ENCODE results near the gene HEPACAM2. TPM values are rescaled to one million over a fixed set of nuclear protein-coding genes. Genes with fewer than 3 reads are reported as not detected.

HEPACAM2 gene
- total RNA-seq, 1 donor from 2014 or later: not detected

GRCh38 chr7:93148727-93149126 is 77.5 kb downstream of the HEPACAM2 start:
- no peak for DNase-seq (ENCODE audit: low spot score in 2 of 2)
- no peaks in the 10 kb centered on the region for H3K27me3 ChIP-seq
- H3K9me3 ChIP-seq: no peaks in the 10 kb centered on the region
- H3K4me1 ChIP-seq: peaks cover 0 to 3% of the 10 kb centered on the region in 2 donors
- H3K36me3 ChIP-seq: peaks cover 9 to 12% of the 10 kb centered on the region in 2 donors
- TF ChIP-seq, protein P1, sequence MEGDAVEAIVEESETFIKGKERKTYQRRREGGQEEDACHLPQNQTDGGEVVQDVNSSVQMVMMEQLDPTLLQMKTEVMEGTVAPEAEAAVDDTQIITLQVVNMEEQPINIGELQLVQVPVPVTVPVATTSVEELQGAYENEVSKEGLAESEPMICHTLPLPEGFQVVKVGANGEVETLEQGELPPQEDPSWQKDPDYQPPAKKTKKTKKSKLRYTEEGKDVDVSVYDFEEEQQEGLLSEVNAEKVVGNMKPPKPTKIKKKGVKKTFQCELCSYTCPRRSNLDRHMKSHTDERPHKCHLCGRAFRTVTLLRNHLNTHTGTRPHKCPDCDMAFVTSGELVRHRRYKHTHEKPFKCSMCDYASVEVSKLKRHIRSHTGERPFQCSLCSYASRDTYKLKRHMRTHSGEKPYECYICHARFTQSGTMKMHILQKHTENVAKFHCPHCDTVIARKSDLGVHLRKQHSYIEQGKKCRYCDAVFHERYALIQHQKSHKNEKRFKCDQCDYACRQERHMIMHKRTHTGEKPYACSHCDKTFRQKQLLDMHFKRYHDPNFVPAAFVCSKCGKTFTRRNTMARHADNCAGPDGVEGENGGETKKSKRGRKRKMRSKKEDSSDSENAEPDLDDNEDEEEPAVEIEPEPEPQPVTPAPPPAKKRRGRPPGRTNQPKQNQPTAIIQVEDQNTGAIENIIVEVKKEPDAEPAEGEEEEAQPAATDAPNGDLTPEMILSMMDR (IDR thresholded peaks at IDR 0.05): no peak
- peak overlapping the region; percentile 57 to 58 for H3K4me3 ChIP-seq
- intact Hi-C loops (cut with DNase I): no loop called here
- peak overlapping the region; percentile 2 to 58 for H3K27ac ChIP-seq

DNA sequence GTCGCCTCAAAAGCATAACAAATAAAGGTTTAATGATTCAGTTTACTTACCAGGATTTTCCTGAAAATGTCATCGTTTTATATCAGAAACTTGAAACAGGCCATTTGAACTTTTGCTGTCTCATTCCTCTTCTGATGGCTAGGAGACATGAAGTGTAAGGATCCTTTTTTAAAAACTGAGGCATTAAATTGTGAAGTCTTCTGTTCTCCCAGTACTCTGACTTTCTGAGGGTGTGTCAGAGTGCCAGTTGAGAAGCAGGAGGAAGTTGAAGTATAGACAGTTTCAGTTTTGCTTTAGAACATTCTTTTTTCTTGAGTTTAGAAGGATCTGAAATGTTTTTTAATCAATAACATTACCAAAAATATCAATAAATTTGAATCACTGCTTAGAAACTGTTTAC is 78.1 kb downstream of the HEPACAM2 start, which contains the start of gene SAMD9L:
Gene SAMD9L (minus strand): TSS at position 242 of the 400 bp plus-strand sequence. CDS start 12,414 bp downstream, outside the sequence.
- TF ChIP-seq, protein P1 (IDR thresholded peaks at IDR 0.05): no peak
- peak within 1 kb of the TSS; percentile 35 to 58 for H3K27ac ChIP-seq

GRCh38 chr7:93147363-93147762 is 78.9 kb downstream of the HEPACAM2 start:
- peak overlapping the region in 1 of 2 donors; percentile 35 for H3K27ac ChIP-seq
- DNase-seq (ENCODE audit: low spot score in 2 of 2): no peak
- H3K36me3 ChIP-seq: peaks cover 22 to 23% of the 10 kb centered on the region in 2 donors
- H3K4me1 ChIP-seq: peaks cover 0 to 3% of the 10 kb centered on the region in 2 donors
- intact Hi-C loops (cut with DNase I): no loop called here
- H3K27me3 ChIP-seq: no peaks in the 10 kb centered on the region
- no peaks in the 10 kb centered on the region for H3K9me3 ChIP-seq
- peak overlapping the region; percentile 57 to 58 for H3K4me3 ChIP-seq
- TF ChIP-seq, protein P1 (IDR thresholded peaks at IDR 0.05): no peak

More for the DNA sequence above, 78.1 kb downstream of the HEPACAM2 start, which contains the start of gene SAMD9L:
- no peak for DNase-seq (ENCODE audit: low spot score in 2 of 2)
- no peaks in the 10 kb centered on the region for H3K27me3 ChIP-seq
- peaks cover 15 to 16% of the 10 kb centered on the region in 2 donors for H3K36me3 ChIP-seq
- no peaks in the 10 kb centered on the region for H3K9me3 ChIP-seq
- intact Hi-C loops (cut with DNase I): no loop called here
- peaks cover 0 to 3% of the 10 kb centered on the region in 2 donors for H3K4me1 ChIP-seq
- H3K4me3 ChIP-seq: peak within 1 kb of the TSS; percentile 57 to 58

DNA sequence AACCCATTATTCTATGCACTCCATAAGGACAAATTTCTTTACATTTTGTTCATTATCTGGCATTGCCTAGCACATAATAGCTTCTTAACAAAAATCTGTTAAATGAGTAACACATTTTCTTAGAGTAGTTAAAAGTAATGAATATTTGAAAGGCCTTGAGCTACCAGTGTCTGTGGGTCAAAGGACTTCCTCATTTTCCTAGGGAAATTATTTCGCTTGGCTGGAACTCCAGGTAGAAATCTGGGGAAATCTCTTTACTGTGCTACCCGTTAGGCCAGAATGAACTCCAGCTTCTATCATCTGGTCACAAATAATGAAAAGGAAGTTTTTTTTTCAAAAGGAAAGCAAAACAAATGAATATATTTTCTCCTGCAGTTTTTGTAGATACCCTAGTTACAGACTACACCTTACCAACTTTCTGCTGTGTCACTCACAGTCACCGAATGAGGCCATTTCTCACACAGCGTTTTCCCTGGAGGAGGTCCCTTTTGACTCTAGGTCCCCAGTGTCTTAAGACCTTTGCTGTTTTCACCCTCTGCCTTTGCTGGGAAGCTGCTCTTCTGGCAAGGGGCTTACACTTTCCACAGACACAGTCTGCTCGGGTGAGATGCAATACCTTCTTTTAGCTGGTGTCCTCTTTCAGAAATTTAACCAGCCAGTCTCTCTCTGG is 79.7 kb downstream of the HEPACAM2 start:
- no peaks in the 10 kb centered on the region for H3K27me3 ChIP-seq
- intact Hi-C loops (cut with DNase I): no loop called here
- peak overlapping the region in 1 of 2 donors; percentile 35 for H3K27ac ChIP-seq
- TF ChIP-seq, protein P1 (IDR thresholded peaks at IDR 0.05): no peak
- H3K9me3 ChIP-seq: peaks cover 0 to under 1% of the 10 kb centered on the region in 2 donors
- peak overlapping the region; percentile 57 to 58 for H3K4me3 ChIP-seq
- DNase-seq (ENCODE audit: low spot score in 2 of 2): no peak
- peaks cover 24 to 30% of the 10 kb centered on the region in 2 donors for H3K36me3 ChIP-seq
- H3K4me1 ChIP-seq: peaks cover 0 to 3% of the 10 kb centered on the region in 2 donors

DNA sequence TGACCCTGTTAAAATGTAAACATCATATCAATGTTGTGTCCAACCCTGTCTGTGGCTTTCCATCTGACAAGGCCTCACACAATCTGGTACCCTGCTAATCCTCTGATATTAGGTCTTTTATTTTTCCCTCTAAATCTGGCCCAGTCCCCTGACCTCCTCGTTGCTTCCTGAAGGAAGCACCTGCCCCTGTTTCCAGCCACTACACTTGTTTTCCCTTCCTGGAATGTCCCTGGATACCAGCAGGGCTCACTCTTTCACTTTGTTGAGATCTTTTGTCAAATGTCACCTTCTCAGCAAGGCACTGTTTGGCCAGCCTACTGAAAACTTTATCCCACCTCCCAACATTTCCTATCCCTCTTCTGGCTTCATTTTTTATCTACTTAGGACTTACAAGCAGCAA is 80.2 kb downstream of the HEPACAM2 start:
- Histone ChIP-seq H3K36me3 (peaks cover 24 to 36% of the 10 kb centered on the region in 2 donors), H3K4me1 (peaks cover 0 to 3% of the 10 kb centered on the region in 2 donors)
- intact Hi-C loops (cut with DNase I): no loop called here

More for the DNA sequence above, 80.2 kb downstream of the HEPACAM2 start:
- no peaks in the 10 kb centered on the region for H3K27me3 ChIP-seq
- TF ChIP-seq, protein P1 (IDR thresholded peaks at IDR 0.05): no peak
- peaks cover 0 to 6% of the 10 kb centered on the region in 2 donors for H3K9me3 ChIP-seq
- DNase-seq (ENCODE audit: low spot score in 2 of 2): no peak
- H3K27ac ChIP-seq: no peak overlapping the region
- H3K4me3 ChIP-seq: peak overlapping the region in 1 of 2 donors; percentile 58
